K562 treated with DMSO at 1 percent for 48 hours (cell line): ENCODE measurements around the gene NKG7. TPM values are rescaled to one million over a fixed set of nuclear protein-coding genes. Genes with fewer than 3 reads are reported as not detected.

Experiments
- total RNA-seq: library from RNA; unstranded; fragments of 300-600 nt; gene quantifications from 2 replicates; pipeline ENCODE4 v1.2.3, GENCODE V29; 2022; ENCODE audit warnings: low replicate concordance; ENCODE audit errors: extremely low read depth

Gene NKG7
- not detected in 2 replicates for total RNA-seq

GRCh38 chr19:51372649-51373504 is at the start of gene NKG7:
NKG7 (minus strand) TSS chr19:51372654; CDS start chr19:51372535, 119 bp downstream.

GRCh38 chr19:51417107-51417809 is 44.8 kb upstream of the NKG7 start, which contains the start of gene SIGLEC10:
SIGLEC10 (minus strand) TSS chr19:51417642; CDS start chr19:51417581, 61 bp downstream.

GRCh38 chr19:51387924-51388389 is 15.5 kb upstream of the NKG7 start, which contains the start of gene LIM2:
LIM2 (minus strand) TSS chr19:51387974; CDS start chr19:51387443, 531 bp downstream.

GRCh38 chr19:51368366-51369282 is 3.8 kb downstream of the NKG7 start, which contains the start of gene CLDND2:
CLDND2 (minus strand) TSS chr19:51369003; CDS start chr19:51368577, 426 bp downstream.

GRCh38 chr19:51365965-51366388 is 6.5 kb downstream of the NKG7 start, which contains the start of gene ETFB:
ETFB (minus strand) TSS chr19:51366388; CDS start chr19:51366326, 62 bp downstream.

GRCh38 chr19:51341976-51342580 is 30.4 kb downstream of the NKG7 start, which contains the start of gene VSIG10L:
VSIG10L (minus strand) TSS chr19:51342139; CDS start chr19:51342124, 15 bp downstream.

Other genes starting within 250 kb of the NKG7 start
- gene SIGLEC9, start 247.7 kb downstream of the NKG7 start, total RNA-seq = not detected in 2 replicates
- gene SIGLEC7, start 230.4 kb downstream of the NKG7 start, total RNA-seq = not detected in 2 replicates
- gene CD33, start 147.6 kb downstream of the NKG7 start, total RNA-seq = not detected in 2 replicates
- gene SIGLECL1, start 121.6 kb downstream of the NKG7 start, total RNA-seq = not detected in 2 replicates
- not detected in 2 replicates for gene IGLON5, start 61.0 kb downstream of the NKG7 start, total RNA-seq
- gene VSIG10L, start 30.5 kb downstream of the NKG7 start, total RNA-seq = not detected in 2 replicates
- not detected in 2 replicates for gene ETFB, start 6.3 kb downstream of the NKG7 start, total RNA-seq
- not detected in 2 replicates for gene CLDND2, start 3.7 kb downstream of the NKG7 start, total RNA-seq
- gene LIM2, start 15.3 kb upstream of the NKG7 start, total RNA-seq = not detected in 2 replicates
- gene C19orf84, start 17.9 kb upstream of the NKG7 start, total RNA-seq = not detected in 2 replicates
- gene SIGLEC10, start 45.0 kb upstream of the NKG7 start, total RNA-seq = not detected in 2 replicates
- not detected in 2 replicates for gene SIGLEC8, start 85.8 kb upstream of the NKG7 start, total RNA-seq
- gene CEACAM18, start 105.9 kb upstream of the NKG7 start, total RNA-seq = not detected in 2 replicates
- not detected in 2 replicates for gene SIGLEC12, start 129.1 kb upstream of the NKG7 start, total RNA-seq
- gene SIGLEC6, start 159.0 kb upstream of the NKG7 start, total RNA-seq = not detected in 2 replicates
- gene ZNF175, start 198.6 kb upstream of the NKG7 start, total RNA-seq = not detected in 2 replicates